Mesenchymal stem cell (in vitro differentiated cells and primary cell): Measurements from ENCODE around the gene F3.
A peak's percentile ranks its signal among the peaks of the same experiment; 100 is the strongest.

ENCODE experiments used
- DNase-seq: peaks from one replicate; pipeline ENCODE4 v3.0.0-alpha.2; 2013
- H2AFZ ChIP-seq: one replicate; pipeline ENCODE4 v1.6.1; 2013; ENCODE audit warnings: low read depth, mild to moderate bottlenecking, control low read depth, inconsistent platforms, low read length, moderate library complexity
- H2AK5ac ChIP-seq: 2 replicates; pipeline ENCODE4 v1.6.1; 2013; ENCODE audit warnings: low read length, moderate library complexity, mild to moderate bottlenecking, inconsistent platforms; ENCODE audit not compliant: severe bottlenecking
- H2BK120ac ChIP-seq: one replicate; pipeline ENCODE4 v1.6.1; 2013; ENCODE audit warnings: low read depth, mild to moderate bottlenecking, inconsistent platforms, low read length, moderate library complexity
- H2BK12ac ChIP-seq, 2 experiments: one replicate each; pipeline ENCODE4 v1.6.1; 2013; ENCODE audit warnings: inconsistent platforms in 2 of 2, low read length in 2 of 2, mild to moderate bottlenecking in 2 of 2, moderate library complexity in 2 of 2, control low read depth in 1 of 2
- H2BK15ac ChIP-seq: one replicate; pipeline ENCODE4 v1.6.1; 2013; ENCODE audit warnings: mild to moderate bottlenecking, low read depth, inconsistent platforms; ENCODE audit not compliant: poor library complexity, severe bottlenecking
- H2BK5ac ChIP-seq: 2 replicates; pipeline ENCODE4 v1.6.1; 2013; ENCODE audit warnings: low read depth, mild to moderate bottlenecking, low read length, control low read depth, inconsistent platforms; ENCODE audit not compliant: poor library complexity, severe bottlenecking
- H3K14ac ChIP-seq, 2 experiments: one replicate each; pipeline ENCODE4 v1.6.1; 2013; ENCODE audit warnings: inconsistent platforms in 2 of 2, low read length in 2 of 2, control low read depth in 1 of 2, mild to moderate bottlenecking in 1 of 2, moderate library complexity in 1 of 2
- H3K18ac ChIP-seq, 2 experiments: one replicate each; pipeline ENCODE4 v1.6.1; 2013; ENCODE audit warnings: inconsistent platforms in 2 of 2, low read length in 2 of 2, control low read depth in 1 of 2, low read depth in 1 of 2, mild to moderate bottlenecking in 1 of 2
- H3K23ac ChIP-seq, 2 experiments: one replicate each; pipeline ENCODE4 v1.6.1; 2013; ENCODE audit warnings: inconsistent platforms in 2 of 2, low read length in 2 of 2, mild to moderate bottlenecking in 2 of 2, moderate library complexity in 2 of 2, control low read depth in 1 of 2
- H3K27ac ChIP-seq: 2 replicates; pipeline ENCODE4 v1.5.1; 2013; ENCODE audit warnings: mild to moderate bottlenecking, moderate library complexity, low read length, control low read depth, inconsistent platforms; ENCODE audit not compliant: poor library complexity, severe bottlenecking
- H3K27me3 ChIP-seq, 2 experiments: 2 replicates each; pipeline versions ENCODE4 v1.6.1 to v1.7.0; 2013; ENCODE audit warnings: low read length in 2 of 2, mild to moderate bottlenecking in 2 of 2, moderate library complexity in 2 of 2, control low read depth in 1 of 2, inconsistent platforms in 1 of 2; ENCODE audit not compliant: control insufficient read depth in 1 of 2, insufficient read depth in 1 of 2
- H3K36me3 ChIP-seq, 2 experiments: 2 replicates each; pipeline versions ENCODE4 v1.6.1 to v1.7.0; 2013; ENCODE audit warnings: low read length in 2 of 2, control low read depth in 1 of 2, inconsistent platforms in 1 of 2, low read depth in 1 of 2, mild to moderate bottlenecking in 1 of 2; ENCODE audit not compliant: insufficient read depth in 2 of 2, control insufficient read depth in 1 of 2
- H3K4ac ChIP-seq, 2 experiments: one replicate each; pipeline ENCODE4 v1.6.1; 2013; ENCODE audit warnings: inconsistent platforms in 2 of 2, low read length in 2 of 2, mild to moderate bottlenecking in 2 of 2, moderate library complexity in 2 of 2, control low read depth in 1 of 2, low read depth in 1 of 2
- H3K4me1 ChIP-seq: 2 replicates; pipeline ENCODE4 v1.6.1; 2013; ENCODE audit warnings: low read depth, low read length, control low read depth; ENCODE audit not compliant: control insufficient read depth, insufficient read depth
- H3K4me2 ChIP-seq: 2 replicates; pipeline ENCODE4 v1.6.1; 2013; ENCODE audit warnings: low read length, mild to moderate bottlenecking, inconsistent platforms; ENCODE audit not compliant: poor library complexity, severe bottlenecking
- H3K4me3 ChIP-seq, 2 experiments: 2 replicates each; pipeline versions ENCODE4 v1.5.1 to v1.7.0; 2013; ENCODE audit warnings: low read length in 2 of 2, mild to moderate bottlenecking in 2 of 2, control low read depth in 1 of 2, low read depth in 1 of 2; ENCODE audit not compliant: insufficient read depth in 1 of 2
- H3K79me1 ChIP-seq: replicated peaks from 2 replicates; pipeline ENCODE4 v1.6.1; 2013; ENCODE audit warnings: mild to moderate bottlenecking, control low read depth, low read length, inconsistent platforms; ENCODE audit not compliant: poor library complexity, severe bottlenecking
- H3K9ac ChIP-seq: 2 replicates; pipeline ENCODE4 v1.7.0; 2013; ENCODE audit warnings: mild to moderate bottlenecking, low read length, moderate library complexity
- H3K9me3 ChIP-seq: 2 replicates; pipeline ENCODE4 v1.7.0; 2013; ENCODE audit warnings: mild to moderate bottlenecking, low read length; ENCODE audit not compliant: control insufficient read depth
- H4K8ac ChIP-seq: one replicate; pipeline ENCODE4 v1.6.1; 2013; ENCODE audit warnings: inconsistent platforms, mild to moderate bottlenecking, low read length, moderate library complexity
- H4K91ac ChIP-seq: one replicate; pipeline ENCODE4 v1.6.1; 2013; ENCODE audit warnings: mild to moderate bottlenecking, low read length, inconsistent platforms
- WGBS: methylation state at CpG from one replicate; pipeline ENCODE4 v1.1.7; 2013; ENCODE audit warnings: mixed read lengths; 5-methylcytosine and 5-hydroxymethylcytosine counted together

The F3 gene

DNA sequence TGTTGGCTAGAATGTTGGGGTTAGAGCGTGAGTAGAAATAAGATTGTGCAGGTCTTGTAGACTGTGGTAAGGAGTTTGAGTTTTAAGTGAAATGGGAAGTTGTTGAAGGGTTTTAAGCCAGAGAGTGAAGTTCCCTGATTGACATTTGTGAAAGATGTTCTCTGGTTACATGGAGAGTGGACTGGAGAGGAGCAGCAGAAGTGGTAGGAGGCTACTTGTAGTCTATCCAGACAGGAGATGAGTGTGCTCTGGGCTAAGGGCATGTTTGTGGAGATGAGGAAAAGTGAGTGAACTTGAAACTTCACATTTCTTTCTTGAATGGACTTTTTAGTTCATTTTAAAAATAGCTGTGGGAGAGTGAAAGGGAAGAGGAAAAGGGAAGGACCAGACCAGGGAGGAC is 37.0 kb downstream of the F3 start:
- Histone ChIP-seq H3K36me3 (peaks cover 6 to 41% of the 10 kb centered on the region in 2 experiments), H3K27ac (no peak overlapping the region), H3K4ac (no peak overlapping the region), H3K4me1 (no peaks in the 10 kb centered on the region), H3K14ac (no peak overlapping the region), H3K4me2 (no peak overlapping the region), H3K9me3 (no peaks in the 10 kb centered on the region), H2AK5ac (no peak overlapping the region), H2BK12ac (no peak overlapping the region), H3K27me3 (no peaks in the 10 kb centered on the region), H2BK5ac (no peak overlapping the region), H4K8ac (no peak overlapping the region), H2AFZ (no peak overlapping the region), H2BK120ac (no peak overlapping the region), H3K79me1 (peaks cover 1% of the 10 kb centered on the region), H2BK15ac (no peak overlapping the region), H3K4me3 (no peak overlapping the region), H3K18ac (no peak overlapping the region), H3K9ac (no peak overlapping the region), H3K23ac (no peak overlapping the region), H4K91ac (no peak overlapping the region)
- WGBS = 97% methylated on average over 1 of the region's 1 CpG
- no peak for DNase-seq

DNA sequence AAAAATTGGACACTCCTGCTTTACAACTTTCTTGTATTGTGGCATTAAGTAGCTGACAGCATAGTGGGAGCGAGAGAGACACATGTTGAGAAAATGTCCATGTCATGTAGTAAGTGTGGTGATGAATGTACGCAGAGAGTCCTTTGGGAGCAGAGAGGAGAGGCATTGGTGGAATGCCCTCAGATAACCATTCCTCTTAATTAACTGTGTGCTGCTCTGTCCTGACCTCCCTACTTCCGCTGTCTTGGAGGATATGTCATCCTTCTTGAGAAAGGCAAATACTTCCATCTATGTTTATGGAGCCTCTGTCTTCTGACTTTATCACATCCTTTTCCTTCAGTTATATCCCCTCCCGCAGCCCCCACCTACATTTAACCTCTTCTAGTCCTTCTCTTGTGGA is 38.4 kb downstream of the F3 start:
- no peak overlapping the region for H2AK5ac ChIP-seq
- 71% methylated on average over 4 of the region's 4 CpGs for WGBS
- DNase-seq = peak; percentile 16
- no peak overlapping the region for H2BK12ac ChIP-seq
- no peaks in the 10 kb centered on the region for H3K27me3 ChIP-seq
- H3K4me1 ChIP-seq = no peaks in the 10 kb centered on the region
- H3K79me1 ChIP-seq = peaks cover 1% of the 10 kb centered on the region
- no peak overlapping the region for H3K4me3 ChIP-seq
- H3K9me3 ChIP-seq = no peaks in the 10 kb centered on the region
- H4K91ac ChIP-seq = no peak overlapping the region
- H3K14ac ChIP-seq = no peak overlapping the region
- H4K8ac ChIP-seq = no peak overlapping the region
- H2BK120ac ChIP-seq = no peak overlapping the region
- H3K4ac ChIP-seq = no peak overlapping the region
- H3K36me3 ChIP-seq = peaks cover 6 to 55% of the 10 kb centered on the region in 2 experiments
- H3K4me2 ChIP-seq = no peak overlapping the region
- no peak overlapping the region for H2BK5ac ChIP-seq
- no peak overlapping the region for H2AFZ ChIP-seq
- no peak overlapping the region for H2BK15ac ChIP-seq
- no peak overlapping the region for H3K23ac ChIP-seq
- no peak overlapping the region for H3K27ac ChIP-seq
- H3K9ac ChIP-seq = no peak overlapping the region
- no peak overlapping the region for H3K18ac ChIP-seq

- H3K79me1 ChIP-seq = peaks cover 1% of the 10 kb centered on the region
- DNase-seq = no peak
- H3K18ac ChIP-seq = no peak overlapping the region
- no peaks in the 10 kb centered on the region for H3K27me3 ChIP-seq
- H3K4me2 ChIP-seq = no peak overlapping the region
- H2BK15ac ChIP-seq = no peak overlapping the region
- no peak overlapping the region for H2BK120ac ChIP-seq
- no peak overlapping the region for H2BK5ac ChIP-seq
- H3K36me3 ChIP-seq = peaks cover 6 to 55% of the 10 kb centered on the region in 2 experiments
- H3K9ac ChIP-seq = no peak overlapping the region
- H3K9me3 ChIP-seq = no peaks in the 10 kb centered on the region
- H3K4me1 ChIP-seq = no peaks in the 10 kb centered on the region
- WGBS = 97% methylated on average over 3 of the region's 4 CpGs
- H4K91ac ChIP-seq = no peak overlapping the region
- H3K23ac ChIP-seq = no peak overlapping the region
- H2AK5ac ChIP-seq = no peak overlapping the region
- no peak overlapping the region for H3K14ac ChIP-seq
- H3K27ac ChIP-seq = no peak overlapping the region
- H4K8ac ChIP-seq = no peak overlapping the region
- no peak overlapping the region for H3K4ac ChIP-seq
- H2AFZ ChIP-seq = no peak overlapping the region
- no peak overlapping the region for H3K4me3 ChIP-seq
- H2BK12ac ChIP-seq = no peak overlapping the region
These were observed 39.6 kb downstream of the F3 start for GRCh38 chr1:94501935-94502334.

GRCh38 chr1:94501426-94501825 is 40.1 kb downstream of the F3 start:
- DNase-seq = no peak
- no peak overlapping the region for H3K23ac ChIP-seq
- no peak overlapping the region for H2BK12ac ChIP-seq
- no peak overlapping the region for H2AFZ ChIP-seq
- H3K14ac ChIP-seq = no peak overlapping the region
- no peak overlapping the region for H2BK5ac ChIP-seq
- no peak overlapping the region for H3K4me2 ChIP-seq
- WGBS = 99% methylated on average over 2 of the region's 2 CpGs
- H3K4ac ChIP-seq = no peak overlapping the region
- H3K36me3 ChIP-seq = peaks cover 6 to 54% of the 10 kb centered on the region in 2 experiments
- no peaks in the 10 kb centered on the region for H3K9me3 ChIP-seq
- no peak overlapping the region for H4K8ac ChIP-seq
- no peak overlapping the region for H2AK5ac ChIP-seq
- no peak overlapping the region for H2BK15ac ChIP-seq
- no peak overlapping the region for H3K9ac ChIP-seq
- no peak overlapping the region for H3K18ac ChIP-seq
- H3K27ac ChIP-seq = no peak overlapping the region
- no peaks in the 10 kb centered on the region for H3K4me1 ChIP-seq
- H2BK120ac ChIP-seq = no peak overlapping the region
- no peaks in the 10 kb centered on the region for H3K27me3 ChIP-seq
- no peak overlapping the region for H4K91ac ChIP-seq
- H3K4me3 ChIP-seq = no peak overlapping the region
- peaks cover 1% of the 10 kb centered on the region for H3K79me1 ChIP-seq
